ENCODE data around the gene MRPS26. TPM values are rescaled to one million over a fixed set of nuclear protein-coding genes. Genes with fewer than 3 reads are reported as not detected.

The MRPS26 gene
- total RNA-seq, 1 experiment from 2014 or later, result 52.7 TPM

DNA sequence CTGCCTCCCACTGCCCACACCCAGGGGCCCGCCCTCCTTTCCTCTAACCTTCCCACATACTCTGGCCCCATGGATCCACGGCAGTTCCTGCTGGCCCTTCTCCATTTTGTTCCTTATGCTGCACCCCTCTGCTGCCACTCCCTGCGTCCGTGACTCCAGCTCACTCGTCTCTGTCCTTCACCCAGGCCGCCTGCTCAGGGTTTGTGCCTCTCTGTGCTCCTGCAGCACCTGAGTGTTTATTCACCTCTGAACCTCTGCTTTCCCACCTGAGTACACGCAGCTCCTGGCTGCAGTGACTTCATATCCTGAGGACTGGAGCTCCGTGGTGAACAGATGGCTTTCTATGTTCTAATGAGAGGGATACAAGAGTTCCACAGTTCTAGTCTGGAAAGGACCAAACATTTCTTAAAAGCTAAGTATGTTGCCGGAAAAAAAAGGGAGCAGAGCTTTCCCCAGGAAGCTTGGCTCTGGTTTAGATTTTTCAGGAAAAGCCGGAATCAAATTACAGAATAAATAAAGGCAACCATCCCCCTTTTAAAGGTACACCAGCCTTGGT, 3.9 kb upstream of the MRPS26 start:
- no peak for TF ChIP-seq TCF7L2 (IDR thresholded peaks at IDR 0.05; ENCODE audit: low read depth, low read length)
- TF ChIP-seq, protein P1, sequence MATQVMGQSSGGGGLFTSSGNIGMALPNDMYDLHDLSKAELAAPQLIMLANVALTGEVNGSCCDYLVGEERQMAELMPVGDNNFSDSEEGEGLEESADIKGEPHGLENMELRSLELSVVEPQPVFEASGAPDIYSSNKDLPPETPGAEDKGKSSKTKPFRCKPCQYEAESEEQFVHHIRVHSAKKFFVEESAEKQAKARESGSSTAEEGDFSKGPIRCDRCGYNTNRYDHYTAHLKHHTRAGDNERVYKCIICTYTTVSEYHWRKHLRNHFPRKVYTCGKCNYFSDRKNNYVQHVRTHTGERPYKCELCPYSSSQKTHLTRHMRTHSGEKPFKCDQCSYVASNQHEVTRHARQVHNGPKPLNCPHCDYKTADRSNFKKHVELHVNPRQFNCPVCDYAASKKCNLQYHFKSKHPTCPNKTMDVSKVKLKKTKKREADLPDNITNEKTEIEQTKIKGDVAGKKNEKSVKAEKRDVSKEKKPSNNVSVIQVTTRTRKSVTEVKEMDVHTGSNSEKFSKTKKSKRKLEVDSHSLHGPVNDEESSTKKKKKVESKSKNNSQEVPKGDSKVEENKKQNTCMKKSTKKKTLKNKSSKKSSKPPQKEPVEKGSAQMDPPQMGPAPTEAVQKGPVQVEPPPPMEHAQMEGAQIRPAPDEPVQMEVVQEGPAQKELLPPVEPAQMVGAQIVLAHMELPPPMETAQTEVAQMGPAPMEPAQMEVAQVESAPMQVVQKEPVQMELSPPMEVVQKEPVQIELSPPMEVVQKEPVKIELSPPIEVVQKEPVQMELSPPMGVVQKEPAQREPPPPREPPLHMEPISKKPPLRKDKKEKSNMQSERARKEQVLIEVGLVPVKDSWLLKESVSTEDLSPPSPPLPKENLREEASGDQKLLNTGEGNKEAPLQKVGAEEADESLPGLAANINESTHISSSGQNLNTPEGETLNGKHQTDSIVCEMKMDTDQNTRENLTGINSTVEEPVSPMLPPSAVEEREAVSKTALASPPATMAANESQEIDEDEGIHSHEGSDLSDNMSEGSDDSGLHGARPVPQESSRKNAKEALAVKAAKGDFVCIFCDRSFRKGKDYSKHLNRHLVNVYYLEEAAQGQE (IDR thresholded peaks at IDR 0.05; ENCODE audit: insufficient read depth in 1 of 2, low read depth in 2 of 2, low read length in 1 of 2), result no peak
- TF ChIP-seq, protein P2, sequence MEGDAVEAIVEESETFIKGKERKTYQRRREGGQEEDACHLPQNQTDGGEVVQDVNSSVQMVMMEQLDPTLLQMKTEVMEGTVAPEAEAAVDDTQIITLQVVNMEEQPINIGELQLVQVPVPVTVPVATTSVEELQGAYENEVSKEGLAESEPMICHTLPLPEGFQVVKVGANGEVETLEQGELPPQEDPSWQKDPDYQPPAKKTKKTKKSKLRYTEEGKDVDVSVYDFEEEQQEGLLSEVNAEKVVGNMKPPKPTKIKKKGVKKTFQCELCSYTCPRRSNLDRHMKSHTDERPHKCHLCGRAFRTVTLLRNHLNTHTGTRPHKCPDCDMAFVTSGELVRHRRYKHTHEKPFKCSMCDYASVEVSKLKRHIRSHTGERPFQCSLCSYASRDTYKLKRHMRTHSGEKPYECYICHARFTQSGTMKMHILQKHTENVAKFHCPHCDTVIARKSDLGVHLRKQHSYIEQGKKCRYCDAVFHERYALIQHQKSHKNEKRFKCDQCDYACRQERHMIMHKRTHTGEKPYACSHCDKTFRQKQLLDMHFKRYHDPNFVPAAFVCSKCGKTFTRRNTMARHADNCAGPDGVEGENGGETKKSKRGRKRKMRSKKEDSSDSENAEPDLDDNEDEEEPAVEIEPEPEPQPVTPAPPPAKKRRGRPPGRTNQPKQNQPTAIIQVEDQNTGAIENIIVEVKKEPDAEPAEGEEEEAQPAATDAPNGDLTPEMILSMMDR (IDR thresholded peaks at IDR 0.05), result no peak
- no peak for TF ChIP-seq SIN3A (IDR thresholded peaks at IDR 0.05; ENCODE audit: borderline replicate concordance, insufficient read depth, low read depth, low read length)
- no peak for TF ChIP-seq POLR2AphosphoS5 (IDR thresholded peaks at IDR 0.05; ENCODE audit: low read depth, low read length)
- ATAC-seq (no peak), DNase-seq (ENCODE audit: low read depth, low spot score) (no peak)
- BruUV-seq (replicated peaks), result no TSS peak
- POLR2A ChIA-PET, result no interaction called here
- Histone ChIP-seq H3K4me1 (ENCODE audit: control insufficient read depth, insufficient read depth, low read length) (peaks cover 8% of the 10 kb centered on the region; the same call in 1 of the 2 replicates), H3K27me3 (ENCODE audit: control insufficient read depth, insufficient read depth, low read length) (no peaks in the 10 kb centered on the region), H3K4me3 (ENCODE audit: low read depth in 2 of 2, low read length in 2 of 2) (no peak overlapping the region), H3K27ac (ENCODE audit: low read length) (no peak overlapping the region), H3K36me3 (ENCODE audit: control insufficient read depth, insufficient read depth, low read length) (peaks cover 2% of the 10 kb centered on the region; the same call in 1 of the 2 replicates), H3K9me3 (ENCODE audit: control insufficient read depth, insufficient read depth, low read depth, low read length) (no peaks in the 10 kb centered on the region)
- in situ Hi-C loops (cut with HindIII; ENCODE audit: low pct_unique_long_range_greater_than_20kb, low sequenced_read_pairs), result no loop called here
- CTCF ChIA-PET, result no interaction called here
- intact Hi-C loops (cut with micrococcal nuclease; ENCODE audit: unreplicated experiment), result no loop called here

DNA sequence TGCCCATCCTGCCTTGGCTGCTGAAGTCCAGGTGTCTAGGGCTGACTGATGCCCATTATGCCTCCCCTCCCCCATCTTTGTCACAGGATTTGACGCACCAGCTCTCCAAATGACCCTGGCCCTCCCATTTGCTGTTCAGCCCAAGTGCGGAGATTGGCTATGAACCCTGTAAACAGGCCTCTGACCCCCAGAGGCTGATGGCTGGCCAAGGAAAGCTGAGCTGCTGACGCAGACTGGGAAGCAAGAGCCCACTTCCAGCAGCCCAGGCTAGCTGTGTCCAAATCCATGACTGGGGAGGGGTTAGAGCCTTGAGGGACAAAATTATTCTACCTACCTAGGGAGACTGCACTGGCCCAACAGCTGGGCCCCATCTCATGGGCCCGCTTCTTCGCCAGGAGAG, 3.2 kb upstream of the MRPS26 start:
- ChIA-PET CTCF (no interaction called here), POLR2A (no interaction called here)
- DNase-seq (ENCODE audit: low read depth, low spot score) (no peak), ATAC-seq (no peak)
- Histone ChIP-seq H3K27me3 (ENCODE audit: control insufficient read depth, insufficient read depth, low read length) (no peaks in the 10 kb centered on the region), H3K4me1 (ENCODE audit: control insufficient read depth, insufficient read depth, low read length) (peaks cover 8% of the 10 kb centered on the region; the same call in 1 of the 2 replicates), H3K4me3 (ENCODE audit: low read depth in 2 of 2, low read length in 2 of 2) (no peak overlapping the region), H3K36me3 (ENCODE audit: control insufficient read depth, insufficient read depth, low read length) (peaks cover 2% of the 10 kb centered on the region; the same call in 1 of the 2 replicates), H3K9me3 (ENCODE audit: control insufficient read depth, insufficient read depth, low read depth, low read length) (no peaks in the 10 kb centered on the region), H3K27ac (ENCODE audit: low read length) (no peak overlapping the region)
- intact Hi-C loops (cut with micrococcal nuclease; ENCODE audit: unreplicated experiment) (no loop called here), in situ Hi-C loops (cut with HindIII; ENCODE audit: low pct_unique_long_range_greater_than_20kb, low sequenced_read_pairs) (no loop called here)
- TF ChIP-seq POLR2AphosphoS5 (IDR thresholded peaks at IDR 0.05; ENCODE audit: low read depth, low read length) (no peak), TCF7L2 (IDR thresholded peaks at IDR 0.05; ENCODE audit: low read depth, low read length) (no peak), SIN3A (IDR thresholded peaks at IDR 0.05; ENCODE audit: borderline replicate concordance, insufficient read depth, low read depth, low read length) (no peak)
- TF ChIP-seq, protein P1 (IDR thresholded peaks at IDR 0.05; ENCODE audit: insufficient read depth in 1 of 2, low read depth in 2 of 2, low read length in 1 of 2), result no peak
- TF ChIP-seq, protein P2 (IDR thresholded peaks at IDR 0.05), result no peak
- no TSS peak for BruUV-seq (replicated peaks)

Measured in Panc1 (cell line).